H1 (cell line): ENCODE results near the gene TMEM135.

Experiments
- EGR1 ChIP-seq: IDR thresholded peaks from 2 replicates; pipeline ENCODE4 v1.6.1; 2011; ENCODE audit warnings: low read depth, low read length, borderline replicate concordance
- TF ChIP-seq, protein P1 (sequence below), 3 experiments: IDR thresholded peaks; 1 replicate in 2 of 3; 2 replicates in 1 of 3; pipeline versions ENCODE4 v1.5.1 to v1.6.1; 2011; ENCODE audit warnings: low read length in 3 of 3, mild to moderate bottlenecking in 3 of 3, inconsistent platforms in 2 of 3, low read depth in 1 of 3, moderate library complexity in 1 of 3; ENCODE audit not compliant: insufficient read depth in 1 of 3; ENCODE audit errors: control extremely low read depth in 1 of 3

DNA sequence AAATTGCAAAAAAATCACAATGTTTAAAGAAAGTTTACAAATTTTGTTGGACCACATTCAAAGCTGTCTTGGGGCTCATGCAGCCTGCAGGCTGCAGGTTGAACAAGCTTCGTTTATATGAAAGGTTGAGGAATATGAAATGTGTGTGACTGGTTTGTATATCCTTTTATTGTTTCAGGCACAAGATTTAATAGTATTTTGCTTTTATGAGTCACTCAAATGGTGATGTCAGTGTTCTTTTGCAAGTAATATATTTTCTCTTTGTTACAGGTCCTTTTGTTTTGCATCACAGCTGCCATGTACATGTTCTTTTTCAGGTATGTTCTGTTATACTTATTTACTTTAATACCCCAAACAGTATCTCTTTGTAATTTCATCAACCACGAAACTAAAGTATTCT lies 198.6 kb downstream of the TMEM135 start:
- no peak for TF ChIP-seq EGR1
- TF ChIP-seq, protein P1, sequence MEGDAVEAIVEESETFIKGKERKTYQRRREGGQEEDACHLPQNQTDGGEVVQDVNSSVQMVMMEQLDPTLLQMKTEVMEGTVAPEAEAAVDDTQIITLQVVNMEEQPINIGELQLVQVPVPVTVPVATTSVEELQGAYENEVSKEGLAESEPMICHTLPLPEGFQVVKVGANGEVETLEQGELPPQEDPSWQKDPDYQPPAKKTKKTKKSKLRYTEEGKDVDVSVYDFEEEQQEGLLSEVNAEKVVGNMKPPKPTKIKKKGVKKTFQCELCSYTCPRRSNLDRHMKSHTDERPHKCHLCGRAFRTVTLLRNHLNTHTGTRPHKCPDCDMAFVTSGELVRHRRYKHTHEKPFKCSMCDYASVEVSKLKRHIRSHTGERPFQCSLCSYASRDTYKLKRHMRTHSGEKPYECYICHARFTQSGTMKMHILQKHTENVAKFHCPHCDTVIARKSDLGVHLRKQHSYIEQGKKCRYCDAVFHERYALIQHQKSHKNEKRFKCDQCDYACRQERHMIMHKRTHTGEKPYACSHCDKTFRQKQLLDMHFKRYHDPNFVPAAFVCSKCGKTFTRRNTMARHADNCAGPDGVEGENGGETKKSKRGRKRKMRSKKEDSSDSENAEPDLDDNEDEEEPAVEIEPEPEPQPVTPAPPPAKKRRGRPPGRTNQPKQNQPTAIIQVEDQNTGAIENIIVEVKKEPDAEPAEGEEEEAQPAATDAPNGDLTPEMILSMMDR (IDR thresholded peaks at IDR 0.05; ENCODE audit: control extremely low read depth in 1 of 3, insufficient read depth in 1 of 3, low read depth in 1 of 3, low read length in 3 of 3), result no peak
